ENCODE results near the gene LAMTOR1.

Gene LAMTOR1

DNA sequence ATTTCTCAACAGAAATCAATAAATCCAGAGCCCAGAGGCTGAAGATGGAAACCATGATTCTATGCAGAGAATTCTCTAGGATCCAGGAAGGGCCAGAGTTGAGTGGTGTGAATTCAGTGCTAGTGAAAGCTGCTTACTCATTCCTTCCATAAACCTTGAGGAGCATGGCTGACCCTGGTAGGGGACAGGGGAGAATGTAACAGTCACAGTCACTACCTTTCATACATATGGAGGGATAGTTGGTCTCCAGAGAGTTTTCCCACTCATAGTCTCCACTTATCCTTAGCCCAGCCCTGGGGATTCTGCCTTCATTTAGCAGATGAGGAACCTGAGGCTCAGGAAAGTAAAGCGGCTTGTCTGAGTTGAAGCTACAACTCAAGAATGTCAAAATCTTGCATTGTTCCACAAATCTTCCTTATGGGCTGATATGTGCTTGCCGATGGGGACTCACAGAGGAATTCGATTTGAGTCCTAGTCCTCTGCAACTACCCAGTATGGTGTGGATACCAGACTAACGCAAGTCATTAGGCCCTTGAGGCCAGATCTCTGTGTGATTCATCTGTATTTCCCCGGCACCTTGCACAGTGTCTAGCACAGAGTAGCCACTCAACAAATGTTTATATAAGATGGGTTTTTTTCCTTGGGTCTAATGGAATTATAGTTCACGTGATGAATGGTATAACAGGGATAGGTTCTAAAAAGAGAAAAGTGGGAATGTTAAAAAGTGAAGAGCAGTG lies 13.1 kb upstream of the LAMTOR1 start:
- DNase-seq: no peak

DNA sequence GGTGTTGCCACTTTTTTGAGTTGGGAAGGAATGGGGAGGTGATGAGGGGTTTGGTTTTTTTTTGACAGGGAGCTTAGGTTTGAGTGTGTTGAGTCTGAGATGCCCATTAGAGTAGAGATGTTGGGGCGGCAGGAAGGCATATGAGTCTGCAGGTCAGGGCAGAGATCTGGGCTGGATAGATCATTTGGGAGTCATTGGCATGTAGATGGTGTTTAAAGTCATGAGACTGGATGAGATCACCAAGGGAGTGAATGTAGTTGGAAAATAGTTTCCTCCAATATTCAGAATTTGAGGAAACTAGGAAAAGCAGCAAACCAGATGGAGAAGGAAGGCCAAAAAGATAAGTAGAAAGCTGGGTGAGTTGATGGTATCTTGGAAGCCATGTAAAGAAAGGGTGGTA lies 11.5 kb upstream of the LAMTOR1 start:
- DNase-seq: no peak

DNA sequence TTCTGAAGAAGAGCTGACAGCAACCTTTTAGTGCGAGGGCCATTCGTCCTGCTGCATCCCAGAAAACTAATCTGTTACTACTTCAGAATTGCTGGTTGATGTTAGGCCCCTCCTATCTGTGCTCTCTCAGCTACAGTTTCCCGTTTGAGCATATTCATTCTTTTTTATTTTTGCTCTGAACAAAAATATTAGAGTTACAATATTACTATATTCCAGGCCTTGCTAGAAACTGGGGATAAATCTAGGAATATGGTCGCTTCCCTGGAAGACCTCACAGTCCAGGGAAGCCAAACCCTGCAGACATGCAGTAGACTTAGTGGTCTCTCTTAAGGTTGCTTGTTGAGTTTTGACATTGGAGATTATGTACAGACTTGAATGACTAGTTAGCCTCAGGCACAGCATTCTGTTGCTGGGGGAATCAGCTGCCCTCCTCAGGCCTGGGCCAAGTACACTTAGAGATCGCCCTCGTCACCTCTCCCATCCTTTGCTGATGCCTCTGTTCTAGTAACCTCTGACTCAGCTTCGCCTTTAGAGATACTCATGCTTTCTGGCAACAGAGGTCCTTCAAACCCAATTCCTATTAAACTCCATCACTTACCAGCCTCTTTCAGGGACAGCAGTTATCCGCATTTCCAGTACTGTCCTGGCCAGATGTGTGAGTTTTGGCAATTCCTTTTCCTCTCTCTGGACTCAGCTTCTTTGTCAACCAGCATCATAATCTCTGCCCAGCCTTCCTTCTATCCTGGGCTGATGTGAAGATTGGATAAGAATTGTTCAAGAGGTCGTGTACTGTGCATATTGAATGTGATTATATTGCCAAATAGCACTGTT lies 10.1 kb upstream of the LAMTOR1 start:
- no peak for DNase-seq

DNA sequence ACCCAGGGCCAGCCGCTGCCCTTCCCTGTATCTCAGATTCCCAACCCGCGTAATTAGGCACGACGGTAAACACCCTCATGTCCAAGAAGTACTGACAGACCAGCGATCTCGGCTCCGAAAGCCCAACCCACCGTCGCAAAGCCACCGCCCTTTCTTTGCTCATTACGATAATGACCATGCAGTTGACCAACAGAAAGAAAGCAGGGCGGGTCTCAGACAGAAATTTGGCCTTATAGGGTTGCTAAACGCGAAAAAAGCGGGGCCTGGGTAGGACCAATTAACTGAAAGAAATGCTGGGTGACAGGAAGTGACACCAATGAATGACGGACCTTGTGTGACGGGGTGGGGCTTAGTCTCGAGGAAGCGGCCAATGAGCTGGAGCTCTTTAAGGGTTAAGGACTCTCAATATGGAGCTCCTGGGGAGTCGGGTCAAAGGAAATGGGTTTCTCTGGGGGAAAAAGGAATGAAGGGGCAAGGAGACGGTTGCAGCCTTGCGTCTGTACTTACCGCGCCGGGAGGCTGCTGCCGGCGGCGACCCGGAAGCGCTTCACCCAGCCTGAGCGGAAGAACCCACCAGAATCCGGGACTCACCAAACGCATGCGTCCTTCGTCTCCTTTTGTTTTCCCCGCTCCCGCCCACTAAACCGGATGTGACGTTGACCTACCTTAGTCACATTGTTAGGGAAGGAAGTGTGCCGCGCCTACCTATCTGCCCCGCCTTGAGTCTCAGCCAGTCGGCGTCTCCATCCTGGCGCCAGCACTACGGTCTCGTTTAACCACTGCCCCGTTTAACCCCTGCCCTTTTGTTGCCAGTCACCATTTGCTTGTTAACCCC lies 9.3 kb upstream of the LAMTOR1 start, which contains the start of gene ANAPC15:
ANAPC15 (minus strand) TSS at position 553 of the 835 bp plus-strand sequence. CDS start 1,419 bp downstream, outside the sequence.
- peak; percentile 100 for DNase-seq

DNA sequence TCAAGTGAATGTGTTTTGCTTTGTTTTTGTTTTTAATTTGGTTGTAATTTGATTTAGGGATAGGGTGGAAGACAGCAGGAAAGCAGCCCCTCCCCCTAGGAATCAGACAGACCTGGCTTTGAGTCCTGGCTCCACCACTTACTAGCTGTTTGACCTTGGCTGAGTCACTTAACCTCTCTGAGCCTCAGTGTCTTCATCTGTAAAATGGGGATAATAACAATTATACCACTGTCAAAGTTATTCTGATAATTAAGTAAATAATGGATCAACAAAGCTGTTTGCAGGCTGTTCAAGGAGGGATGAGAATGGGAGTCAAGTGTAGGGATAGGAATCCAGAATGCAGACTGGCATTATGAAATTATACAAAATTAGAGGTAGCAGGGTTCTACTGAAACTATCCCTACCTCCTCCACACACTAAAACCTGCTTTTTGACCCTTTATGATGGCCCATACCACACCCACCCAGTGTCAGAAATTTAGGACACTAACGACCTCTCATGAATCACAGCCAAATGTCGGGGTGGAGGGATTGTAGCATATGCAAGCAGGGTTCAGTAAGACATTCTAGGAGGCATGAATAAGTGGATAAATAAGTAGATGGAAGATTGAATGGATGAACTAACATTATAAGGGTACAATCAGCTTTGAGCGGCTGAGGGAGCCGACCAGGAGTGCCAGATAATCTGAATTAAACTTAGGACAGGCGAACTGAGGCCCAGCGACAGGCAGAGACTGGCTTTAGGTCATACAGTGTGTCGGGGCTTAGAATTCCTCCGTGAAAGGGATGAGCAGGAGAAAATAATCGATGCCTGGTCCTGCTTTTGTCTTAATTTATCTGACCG lies 8.4 kb upstream of the LAMTOR1 start:
- no peak for DNase-seq

DNA sequence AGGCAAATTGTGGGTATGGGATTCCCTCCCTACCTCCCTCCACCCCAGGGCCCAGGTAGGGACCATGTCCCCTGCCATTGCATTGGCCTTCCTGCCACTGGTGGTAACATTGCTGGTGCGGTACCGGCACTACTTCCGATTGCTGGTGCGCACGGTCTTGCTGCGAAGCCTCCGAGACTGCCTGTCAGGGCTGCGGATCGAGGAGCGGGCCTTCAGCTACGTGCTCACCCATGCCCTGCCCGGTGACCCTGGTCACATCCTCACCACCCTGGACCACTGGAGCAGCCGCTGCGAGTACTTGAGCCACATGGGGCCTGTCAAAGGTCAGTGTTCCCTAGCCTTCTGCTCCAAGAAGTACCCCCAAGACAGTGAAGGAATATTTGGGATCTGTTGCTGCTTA lies 2.8 kb upstream of the LAMTOR1 start, which contains the start of gene TOMT:
TOMT (plus strand) TSS at position 37 of the 400 bp plus-strand sequence; CDS start at position 65, 28 bp downstream.
- no peak for DNase-seq

DNA sequence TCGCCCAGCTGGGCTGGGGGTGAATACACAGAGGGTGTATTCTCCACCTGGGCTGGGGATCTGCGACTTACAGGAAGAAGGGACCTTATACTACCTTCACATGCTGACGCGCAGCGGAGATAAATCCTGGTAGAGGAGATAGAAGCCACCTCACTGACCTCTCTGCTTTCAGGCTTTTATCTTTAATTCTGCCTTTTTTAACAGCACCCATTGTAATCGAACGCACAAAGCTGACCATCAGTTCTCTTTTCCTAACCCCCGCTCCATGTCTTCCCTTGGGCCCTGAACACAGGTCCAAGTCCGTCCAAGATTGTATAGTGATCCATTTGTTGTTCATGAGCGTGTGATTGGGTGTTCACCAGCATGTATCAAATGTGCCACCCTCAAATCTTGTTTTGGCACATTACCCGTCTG lies 664 bp upstream of the LAMTOR1 start:
- no peak for DNase-seq

DNA sequence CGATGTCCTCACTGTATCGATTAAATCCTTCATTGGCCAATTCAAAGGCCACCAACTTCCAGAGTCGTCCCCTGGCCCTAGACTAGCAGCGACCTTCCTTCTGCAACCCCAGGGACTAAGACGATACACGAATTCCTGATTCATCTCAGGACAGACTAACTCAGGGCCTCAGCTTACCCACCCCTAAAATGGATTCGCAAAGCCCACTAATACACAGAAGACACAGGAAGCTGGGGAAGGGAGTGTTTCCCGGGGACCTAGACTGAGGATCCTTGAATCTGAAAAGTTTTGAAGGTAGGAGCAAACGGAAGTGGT lies 509 bp downstream of the LAMTOR1 start:
- no peak for DNase-seq

DNA sequence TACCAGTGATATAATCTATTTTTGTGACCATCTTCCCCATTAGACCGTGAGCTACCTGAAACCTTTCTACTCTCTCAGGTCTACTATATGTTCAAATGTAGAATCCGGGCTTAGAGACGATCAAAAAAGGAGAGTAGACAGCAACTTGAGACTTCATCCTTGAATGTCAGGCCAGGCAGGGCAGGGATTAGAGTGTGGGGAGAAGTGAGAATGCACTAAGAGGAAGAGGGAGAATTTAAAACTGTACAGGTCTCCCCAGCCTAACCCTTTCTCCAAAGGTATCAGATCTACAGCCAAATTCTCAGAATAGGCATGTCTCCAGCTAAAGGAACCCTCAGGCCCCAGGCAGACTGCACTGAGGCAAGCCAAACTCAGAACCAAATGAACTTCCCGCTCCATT lies 935 bp downstream of the LAMTOR1 start:
- peak; percentile 64 for DNase-seq

DNA sequence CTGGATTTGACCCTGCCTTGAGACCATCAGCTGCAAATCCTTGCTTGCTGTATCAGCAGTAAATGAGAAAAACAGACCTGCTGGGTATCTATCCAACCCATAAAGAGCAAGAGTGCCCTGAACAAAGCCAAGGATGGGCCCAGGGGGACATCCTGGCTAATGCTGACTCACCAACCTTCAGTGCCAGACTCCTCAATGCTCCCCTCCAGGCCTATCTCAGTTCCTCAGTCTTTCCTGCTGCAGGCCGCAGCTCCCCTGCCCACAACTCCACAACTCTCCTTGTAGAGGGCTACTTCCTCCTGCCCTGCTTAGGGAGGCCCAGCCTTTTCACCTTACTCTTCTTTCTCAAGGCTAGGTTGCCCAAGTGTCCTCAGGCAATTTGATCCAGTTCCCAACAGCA lies 2.6 kb downstream of the LAMTOR1 start:
- DNase-seq: peak; percentile 93

DNA sequence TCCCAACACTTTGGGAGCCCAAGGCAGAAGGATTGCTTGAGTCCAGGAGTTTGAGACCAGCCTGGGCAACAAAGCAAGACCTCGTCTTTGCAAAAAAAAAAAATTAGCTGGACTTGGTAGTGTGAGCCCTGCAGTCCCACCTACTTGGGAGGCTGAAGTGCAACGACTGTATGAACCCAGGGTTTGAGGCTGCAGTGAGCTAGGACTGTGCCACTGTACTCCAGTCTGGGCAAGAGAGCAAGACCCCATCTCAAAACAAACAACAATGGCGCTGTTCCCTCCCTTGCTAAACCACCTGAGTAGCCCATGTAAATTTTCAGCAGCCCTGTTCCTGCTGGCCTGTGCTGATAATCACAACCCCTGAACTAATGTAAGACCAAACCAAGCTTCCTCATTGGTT lies 3.1 kb downstream of the LAMTOR1 start:
- no peak for DNase-seq

DNA sequence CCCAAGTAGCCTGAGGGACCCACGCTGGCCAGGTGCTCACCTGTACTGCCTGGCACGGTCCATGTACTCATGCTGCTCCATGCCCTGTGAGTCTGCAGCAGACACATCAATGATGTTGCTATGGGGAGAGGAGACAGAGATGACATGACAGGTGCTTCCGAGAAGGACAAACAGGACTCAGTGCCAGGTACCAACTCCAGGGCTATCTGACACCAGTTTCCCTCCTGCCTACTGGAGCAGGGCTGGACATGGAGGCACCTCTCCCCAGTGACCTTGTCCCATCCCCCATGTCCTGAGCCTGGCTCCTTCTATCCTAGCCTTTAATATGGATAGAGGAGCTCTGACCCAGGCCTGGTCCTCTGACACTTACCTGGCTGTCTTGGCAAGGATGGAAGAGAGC lies 4.4 kb downstream of the LAMTOR1 start:
- no peak for DNase-seq

DNA sequence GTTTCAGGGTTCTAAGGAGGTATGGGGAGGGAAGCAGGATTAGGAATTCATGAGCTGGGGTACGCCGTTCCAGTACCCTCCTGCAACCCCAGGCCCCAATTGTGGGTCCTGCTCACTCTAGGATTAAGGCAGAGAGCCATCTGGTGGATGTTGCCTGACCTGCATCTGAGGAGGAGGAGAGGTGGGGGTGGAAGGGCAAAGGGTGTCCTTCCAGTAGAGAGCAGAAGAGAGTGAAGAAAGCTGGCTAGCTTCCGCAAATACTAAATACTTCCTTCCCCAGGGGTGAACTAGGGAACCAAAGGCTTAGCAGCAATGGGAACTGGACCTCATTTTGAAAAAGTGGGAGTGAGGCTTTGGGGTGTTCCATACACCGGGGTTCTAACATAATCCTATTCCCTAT lies 11.8 kb downstream of the LAMTOR1 start:
- DNase-seq: peak; percentile 88

DNA sequence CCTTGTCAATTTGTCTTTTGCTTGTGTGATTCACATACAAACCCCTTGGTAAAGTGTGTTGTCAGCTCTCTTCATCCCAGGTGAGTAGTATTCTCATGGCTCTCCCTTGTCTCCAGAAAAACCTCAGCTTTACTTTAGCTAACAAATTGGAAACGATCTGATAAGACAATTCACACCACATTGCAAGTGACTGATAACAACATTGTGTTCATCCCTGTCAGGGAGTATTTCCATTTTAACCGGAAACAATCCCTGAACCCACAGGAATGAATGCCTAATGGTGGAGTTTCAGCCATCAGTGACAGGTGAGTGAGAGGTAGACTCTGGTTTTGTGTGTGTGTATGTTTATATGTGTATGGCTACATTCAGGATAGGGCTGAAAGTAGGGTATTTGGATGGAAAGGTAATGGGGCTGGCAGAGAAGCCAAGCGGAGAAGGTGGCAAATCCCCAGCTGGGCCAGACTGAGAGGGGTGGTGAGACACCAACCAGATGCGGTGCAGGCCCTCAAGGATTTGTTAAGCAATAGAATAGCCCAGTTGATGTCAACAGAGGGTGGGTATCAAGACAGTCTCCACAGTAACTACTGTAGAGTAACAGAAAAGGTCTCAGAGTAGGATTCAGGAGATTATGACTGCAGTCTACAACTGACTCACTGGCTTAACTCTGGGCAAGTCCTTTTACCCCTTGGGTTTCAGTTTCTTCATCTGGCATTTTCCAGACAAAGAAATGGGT lies 14.9 kb downstream of the LAMTOR1 start:
- DNase-seq: peak; percentile 12

DNA sequence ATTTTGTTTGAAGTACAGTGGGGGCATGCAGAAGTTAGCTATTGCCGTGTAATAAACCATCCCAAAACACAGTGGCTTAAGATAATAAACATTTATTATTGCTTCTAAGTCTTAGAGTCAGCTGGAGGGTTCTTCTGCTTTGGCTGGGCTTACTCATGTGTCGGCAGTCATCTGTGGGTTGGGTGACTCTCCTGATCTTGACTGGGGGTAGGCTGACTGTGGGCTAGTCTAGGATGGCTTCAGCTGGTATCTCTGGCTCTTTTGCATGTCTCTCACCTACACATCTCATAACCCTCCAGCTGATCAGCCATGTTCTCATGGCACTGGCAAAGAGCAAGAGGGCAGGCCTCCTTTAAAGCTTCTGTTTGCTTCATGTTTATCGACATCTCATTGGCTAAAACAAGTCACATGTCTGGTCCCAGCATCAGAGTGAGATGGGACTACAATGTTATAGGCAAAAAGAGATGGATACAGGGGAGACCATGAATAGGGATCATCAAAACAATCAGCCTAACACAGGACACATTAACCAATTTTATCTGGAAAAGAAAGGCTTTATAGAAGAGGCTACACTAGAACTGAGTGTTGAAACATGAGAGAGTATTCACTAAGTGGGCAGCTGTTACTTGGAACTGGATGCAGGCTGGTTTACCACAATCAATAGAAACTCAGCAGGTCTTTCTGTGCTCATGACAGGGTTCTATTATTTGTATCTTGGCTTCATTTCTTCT lies 17.3 kb downstream of the LAMTOR1 start:
- DNase-seq: no peak

DNA sequence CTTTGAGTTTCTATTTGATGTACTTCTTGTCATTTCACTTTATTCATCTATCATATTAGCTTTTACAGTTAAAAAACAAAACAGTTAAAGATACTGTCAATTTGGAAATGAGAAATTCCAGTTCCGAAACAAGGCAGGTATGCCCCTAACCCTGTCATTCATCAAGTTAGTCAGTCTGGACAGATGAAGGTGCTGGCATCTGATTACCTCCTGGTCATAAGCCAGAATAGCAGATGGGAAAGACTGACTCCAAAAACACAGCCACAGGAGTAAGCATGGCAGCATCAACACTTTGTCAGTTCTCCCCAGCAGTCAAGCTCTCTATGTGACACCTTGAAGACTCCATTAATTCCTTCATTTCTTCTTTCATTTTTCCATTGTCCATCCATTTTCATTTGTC lies 18.1 kb downstream of the LAMTOR1 start:
- no peak for DNase-seq

DNA sequence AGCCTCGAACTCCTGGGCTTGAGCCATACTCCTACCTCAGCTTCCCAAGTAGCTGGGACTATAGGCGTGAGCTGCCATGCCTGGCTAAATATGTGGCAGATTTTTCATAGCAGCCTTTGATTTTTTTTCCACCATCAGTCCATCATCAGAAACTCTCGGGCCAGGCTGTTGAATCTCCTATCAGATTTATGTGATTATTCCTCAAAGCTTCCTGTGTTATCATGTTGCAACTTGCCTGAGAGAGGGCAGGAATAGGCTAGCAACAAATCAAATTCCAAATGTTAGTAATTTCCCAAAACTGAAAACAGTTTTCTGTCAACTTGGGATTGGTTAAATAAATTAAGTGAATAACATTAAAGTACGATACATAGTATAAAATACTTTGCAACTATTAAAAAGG lies 19.0 kb downstream of the LAMTOR1 start:
- DNase-seq: no peak

DNA sequence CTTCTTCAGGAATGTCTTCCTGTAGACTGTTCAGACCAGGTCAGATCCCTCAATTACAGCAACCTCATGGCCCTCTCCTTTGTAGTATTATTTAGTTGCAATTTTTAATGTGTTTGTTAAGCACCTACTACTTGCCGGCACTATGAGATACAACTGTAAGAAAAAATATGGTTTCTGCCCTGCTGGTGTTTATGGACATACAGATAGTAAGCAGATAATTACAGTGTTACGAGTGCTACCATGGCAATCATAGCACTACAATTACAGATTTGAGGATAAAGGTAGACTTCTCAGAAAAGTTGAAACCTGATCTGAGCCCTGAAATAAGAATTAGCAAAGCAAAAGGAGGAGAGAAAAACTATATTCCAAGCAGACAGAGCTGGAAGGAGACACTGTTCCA lies 19.7 kb downstream of the LAMTOR1 start:
- DNase-seq: no peak

DNA sequence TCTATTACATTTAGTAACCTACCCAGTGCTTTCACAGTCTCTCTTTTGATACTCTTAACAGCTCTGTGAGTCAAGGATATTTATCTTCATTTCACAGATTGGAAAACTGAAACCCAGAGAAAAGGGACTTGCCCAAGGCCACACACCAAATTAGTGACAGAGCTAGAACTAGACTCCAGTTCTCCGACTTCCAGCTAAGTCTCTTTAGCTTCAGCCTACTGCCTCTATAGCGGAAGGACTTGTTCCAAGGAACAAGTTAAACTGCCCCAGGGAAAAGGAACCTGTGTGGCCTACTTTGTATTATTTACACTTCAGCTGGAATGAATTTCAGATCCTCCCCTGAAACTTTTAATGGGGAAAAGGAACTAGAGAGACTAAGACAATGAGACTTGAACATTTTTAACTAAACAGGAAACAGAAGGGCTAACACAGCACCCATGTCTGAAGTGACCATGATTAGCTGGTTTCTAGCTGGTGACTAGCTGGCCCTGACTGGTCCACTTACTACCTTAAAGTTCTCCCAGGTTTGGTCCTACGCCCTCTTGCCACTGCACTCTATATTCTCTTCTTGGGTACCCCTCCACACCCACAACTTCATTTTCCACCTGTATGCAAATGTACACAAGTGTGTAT lies 21.2 kb downstream of the LAMTOR1 start:
- DNase-seq: peak; percentile 46

DNA sequence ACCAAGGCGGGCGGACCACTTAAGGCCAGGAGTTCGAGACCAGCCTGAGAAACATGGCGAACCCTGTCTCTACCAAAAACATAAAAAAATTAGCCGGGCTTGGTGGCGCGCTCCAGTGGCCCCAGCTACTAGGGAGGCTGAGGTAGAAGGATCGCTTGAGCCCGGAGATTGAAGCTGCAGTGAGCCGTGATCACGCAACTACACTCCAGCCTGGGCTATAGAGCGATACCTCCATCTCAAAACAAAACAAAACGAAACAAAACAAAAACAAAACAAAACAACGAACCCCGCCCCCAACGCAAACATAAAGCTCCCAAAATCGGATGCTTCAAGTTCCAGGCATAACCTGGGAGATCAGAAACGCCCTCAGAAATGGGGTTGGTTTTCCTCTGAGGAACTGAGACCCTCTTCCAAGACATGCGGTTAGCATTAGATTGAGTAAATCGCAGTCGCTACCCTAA lies 21.9 kb downstream of the LAMTOR1 start:
- no peak for DNase-seq
